ENCODE measurements around the gene ETFA. TPM values are rescaled to one million over a fixed set of nuclear protein-coding genes. Genes with fewer than 3 reads are reported as not detected.

ETFA gene
- total and polyA plus RNA-seq, 11 donors: 210 to 536 (median 309) TPM

DNA sequence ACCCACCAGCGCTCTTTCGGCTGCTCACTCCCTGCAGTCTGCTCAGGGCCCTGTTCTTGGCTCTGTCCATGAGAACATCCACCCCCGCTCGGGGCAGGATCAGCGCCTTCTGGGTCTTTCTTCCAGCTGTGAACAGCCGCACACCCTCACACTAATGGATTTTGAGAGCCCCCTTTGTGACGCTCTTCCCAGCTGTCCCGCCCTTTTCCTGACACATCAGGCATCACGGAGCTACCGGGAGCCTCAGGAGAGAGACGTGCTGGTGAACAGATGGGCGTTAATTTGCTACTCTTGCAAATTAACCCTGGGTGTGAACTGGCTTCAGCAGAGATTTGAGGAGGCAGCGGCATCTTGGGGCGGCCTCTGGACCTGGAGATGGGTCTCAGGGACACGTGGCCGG is 138.5 kb downstream of the ETFA start:
- H3K27ac ChIP-seq: peak overlapping the region in 1 of 12 donors; percentile 37
- no peaks in the 10 kb centered on the region for H3K36me3 ChIP-seq
- peaks cover 0 to 7% (median 0%) of the 10 kb centered on the region in 9 donors for H3K27me3 ChIP-seq
- no peaks in the 10 kb centered on the region for H3K9me3 ChIP-seq
- no peak overlapping the region for H3K4me3 ChIP-seq
- peaks cover 0 to 34% (median 12%) of the 10 kb centered on the region in 12 donors for H3K4me1 ChIP-seq
- DNase-seq (peak in 4 of 5 donors; percentile 47 to 73 (median 58)), ATAC-seq (peak in 3 of 4 donors; percentile 25 to 59 (median 58))
- 41 to 52% (median 43%) methylated on average over 16 of the region's 16 CpGs for WGBS, 4 donors
- intact Hi-C loops (cut with DNase I): no loop called here
- TF ChIP-seq POLR2A (IDR thresholded peaks at IDR 0.05): no peak
- TF ChIP-seq, protein P1, sequence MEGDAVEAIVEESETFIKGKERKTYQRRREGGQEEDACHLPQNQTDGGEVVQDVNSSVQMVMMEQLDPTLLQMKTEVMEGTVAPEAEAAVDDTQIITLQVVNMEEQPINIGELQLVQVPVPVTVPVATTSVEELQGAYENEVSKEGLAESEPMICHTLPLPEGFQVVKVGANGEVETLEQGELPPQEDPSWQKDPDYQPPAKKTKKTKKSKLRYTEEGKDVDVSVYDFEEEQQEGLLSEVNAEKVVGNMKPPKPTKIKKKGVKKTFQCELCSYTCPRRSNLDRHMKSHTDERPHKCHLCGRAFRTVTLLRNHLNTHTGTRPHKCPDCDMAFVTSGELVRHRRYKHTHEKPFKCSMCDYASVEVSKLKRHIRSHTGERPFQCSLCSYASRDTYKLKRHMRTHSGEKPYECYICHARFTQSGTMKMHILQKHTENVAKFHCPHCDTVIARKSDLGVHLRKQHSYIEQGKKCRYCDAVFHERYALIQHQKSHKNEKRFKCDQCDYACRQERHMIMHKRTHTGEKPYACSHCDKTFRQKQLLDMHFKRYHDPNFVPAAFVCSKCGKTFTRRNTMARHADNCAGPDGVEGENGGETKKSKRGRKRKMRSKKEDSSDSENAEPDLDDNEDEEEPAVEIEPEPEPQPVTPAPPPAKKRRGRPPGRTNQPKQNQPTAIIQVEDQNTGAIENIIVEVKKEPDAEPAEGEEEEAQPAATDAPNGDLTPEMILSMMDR (IDR thresholded peaks at IDR 0.05): no peak

- Histone ChIP-seq H3K27ac (peak overlapping the region in 7 of 12 donors; percentile 24 to 72 (median 54)), H3K27me3 (peaks cover 0 to 2% (median 0%) of the 10 kb centered on the region in 9 donors), H3K9me3 (no peaks in the 10 kb centered on the region), H3K36me3 (no peaks in the 10 kb centered on the region), H3K4me1 (peaks cover 0 to 26% (median 7%) of the 10 kb centered on the region in 12 donors), H3K4me3 (no peak overlapping the region)
- TF ChIP-seq, protein P1 (IDR thresholded peaks at IDR 0.05): no peak
- no peak for TF ChIP-seq POLR2A (IDR thresholded peaks at IDR 0.05)
- WGBS, 4 donors: 71 to 79% (median 75%) methylated on average over 14 to 16 of the region's 16 CpGs
- ATAC-seq (peak in 3 of 4 donors; percentile 45 to 70 (median 67)), DNase-seq (peak in 1 of 5 donors; percentile 71)
- intact Hi-C loops (cut with DNase I): no loop called here
Measured at GRCh38 chr15:76169911-76170800, 141.1 kb downstream of the ETFA start.

DNA sequence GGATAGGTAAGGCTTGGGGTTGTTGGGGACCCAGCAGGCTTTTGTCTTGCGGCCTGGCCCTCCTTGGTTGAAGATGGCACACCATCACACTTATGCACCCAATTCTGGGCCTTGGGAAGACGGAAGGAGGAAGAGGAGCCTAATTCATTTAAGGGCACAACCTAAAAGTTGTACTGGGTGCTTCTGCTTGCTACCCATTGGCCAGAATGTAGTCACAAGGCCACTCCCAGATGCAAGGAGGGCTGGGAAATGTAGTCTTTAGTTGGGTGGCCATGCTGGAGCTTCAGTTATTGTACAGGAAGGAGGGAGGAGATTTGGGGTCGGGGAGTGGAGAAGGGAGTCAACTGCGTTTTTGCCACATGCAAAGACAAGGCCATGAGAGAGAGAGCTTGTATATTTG is 142.3 kb downstream of the ETFA start:
- Histone ChIP-seq H3K27ac (peak overlapping the region in 1 of 12 donors; percentile 58), H3K9me3 (no peaks in the 10 kb centered on the region), H3K27me3 (no peaks in the 10 kb centered on the region), H3K4me3 (no peak overlapping the region), H3K4me1 (peaks cover 0 to 27% (median 7%) of the 10 kb centered on the region in 12 donors), H3K36me3 (no peaks in the 10 kb centered on the region)
- DNase-seq (no peak), ATAC-seq (peak in 1 of 4 donors; percentile 38)
- intact Hi-C loops (cut with DNase I): no loop called here
- WGBS, 4 donors: 72 to 77% (median 75%) methylated on average over 4 of the region's 4 CpGs
- TF ChIP-seq, protein P1 (IDR thresholded peaks at IDR 0.05): no peak
- no peak for TF ChIP-seq POLR2A (IDR thresholded peaks at IDR 0.05)

DNA sequence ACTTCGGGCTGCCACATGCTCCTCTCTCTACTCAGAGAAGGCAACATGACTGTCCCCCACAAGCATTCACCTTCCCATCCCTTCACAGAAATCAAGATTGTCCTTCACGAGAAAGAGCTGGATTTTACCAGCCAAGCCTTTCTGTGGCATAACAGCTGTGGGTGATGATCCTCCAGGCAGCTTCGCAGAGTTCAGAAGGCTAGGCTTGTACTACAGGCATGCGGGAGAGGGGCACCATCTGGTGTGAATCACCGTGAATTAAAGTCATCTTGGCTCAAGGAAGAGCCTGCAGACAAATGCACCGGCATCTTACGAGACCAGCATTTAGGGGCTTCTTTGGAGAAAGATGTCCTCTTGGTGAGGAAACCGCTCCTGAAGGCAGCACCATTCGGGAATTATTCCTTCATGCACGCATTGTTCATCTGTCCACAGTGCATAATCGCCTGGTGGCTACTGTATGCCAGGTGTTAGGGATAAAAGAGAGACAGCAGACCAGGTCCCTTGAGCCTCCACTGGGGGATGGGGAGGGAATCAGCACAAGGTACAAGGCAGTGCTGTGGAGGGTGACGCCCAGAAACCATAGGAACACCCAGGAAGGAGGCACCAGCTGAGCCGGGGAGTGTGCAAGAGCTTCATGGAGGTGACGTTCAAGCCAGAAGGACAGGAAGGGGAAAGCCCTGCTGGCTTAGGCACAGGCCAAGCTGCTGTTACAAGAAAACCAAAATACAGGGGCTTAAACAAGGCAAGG is 142.9 kb downstream of the ETFA start:
- H3K4me1 ChIP-seq: peaks cover 0 to 32% (median 6%) of the 10 kb centered on the region in 12 donors
- H3K4me3 ChIP-seq: no peak overlapping the region
- WGBS, 4 donors: 90 to 93% (median 92%) methylated on average over 14 of the region's 14 CpGs
- no peaks in the 10 kb centered on the region for H3K27me3 ChIP-seq
- TF ChIP-seq, protein P1 (IDR thresholded peaks at IDR 0.05): no peak
- no peak for TF ChIP-seq POLR2A (IDR thresholded peaks at IDR 0.05)
- no peak for DNase-seq
- no peaks in the 10 kb centered on the region for H3K9me3 ChIP-seq
- no peak for ATAC-seq
- intact Hi-C loops (cut with DNase I): no loop called here
- H3K36me3 ChIP-seq: no peaks in the 10 kb centered on the region
- no peak overlapping the region for H3K27ac ChIP-seq
